KOPT-K1 (cell line): ENCODE data around the gene HIRA.
"Not testable (repeated sequence)": the region's sequence is repeated elsewhere in the genome, so short reads cannot be mapped to it uniquely, and the experiment has no call there.

Experiments used
- H3K27ac ChIP-seq: fragments of 200-600 bp; sonication (generic); 2 replicates; pipeline ENCODE4 v1.5.1; 2016; ENCODE audit warnings: antibody characterized with exemption, mild to moderate bottlenecking, low read depth, low read length; ENCODE audit not compliant: poor library complexity, severe bottlenecking
- H3K36me3 ChIP-seq: fragments of 200-600 bp; sonication (generic); 2 replicates; pipeline ENCODE4 v1.5.1; 2017; ENCODE audit warnings: antibody characterized with exemption, mild to moderate bottlenecking, low read length, moderate library complexity; ENCODE audit not compliant: insufficient read depth
- H3K9me3 ChIP-seq: fragments of 200-600 bp; sonication (generic); 2 replicates; pipeline ENCODE4 v1.5.1; 2017; ENCODE audit warnings: antibody characterized with exemption, low read length, mild to moderate bottlenecking; ENCODE audit not compliant: insufficient read depth, poor library complexity, severe bottlenecking

The HIRA gene

DNA sequence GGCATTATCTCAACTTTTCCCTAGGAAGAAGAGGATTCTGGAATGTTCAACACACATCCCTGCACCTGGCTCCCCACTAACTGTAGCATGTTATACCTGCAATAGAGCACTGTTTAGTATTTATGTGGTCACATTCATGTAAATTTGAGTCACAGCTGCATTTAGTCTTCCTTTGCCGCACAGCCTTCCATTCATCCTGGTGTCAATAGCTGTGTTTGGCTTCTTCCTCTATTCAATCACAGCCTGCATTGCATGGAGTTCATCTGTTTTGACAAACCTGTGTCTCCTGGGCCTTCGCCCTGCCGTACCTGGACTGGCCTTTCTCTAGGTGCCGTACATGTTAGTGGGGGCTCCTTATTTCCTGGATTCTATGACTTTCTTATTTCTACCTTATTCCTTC is 20.0 kb upstream of the HIRA start:
- H3K27ac ChIP-seq, result no peak overlapping the region
- H3K36me3 ChIP-seq, result peaks cover 79% of the 10 kb centered on the region
- H3K9me3 ChIP-seq, result no peaks in the 10 kb centered on the region

- Histone ChIP-seq H3K9me3 (no peaks in the 10 kb centered on the region), H3K27ac (no peak overlapping the region), H3K36me3 (peaks cover 74% of the 10 kb centered on the region)
These were observed 19.0 kb upstream of the HIRA start for GRCh38 chr22:19450363-19451175.

- peaks cover 74% of the 10 kb centered on the region for H3K36me3 ChIP-seq
- H3K27ac ChIP-seq, result peak overlapping the region; percentile 2
- no peaks in the 10 kb centered on the region for H3K9me3 ChIP-seq
These were observed 17.9 kb upstream of the HIRA start for GRCh38 chr22:19449422-19449767.

DNA sequence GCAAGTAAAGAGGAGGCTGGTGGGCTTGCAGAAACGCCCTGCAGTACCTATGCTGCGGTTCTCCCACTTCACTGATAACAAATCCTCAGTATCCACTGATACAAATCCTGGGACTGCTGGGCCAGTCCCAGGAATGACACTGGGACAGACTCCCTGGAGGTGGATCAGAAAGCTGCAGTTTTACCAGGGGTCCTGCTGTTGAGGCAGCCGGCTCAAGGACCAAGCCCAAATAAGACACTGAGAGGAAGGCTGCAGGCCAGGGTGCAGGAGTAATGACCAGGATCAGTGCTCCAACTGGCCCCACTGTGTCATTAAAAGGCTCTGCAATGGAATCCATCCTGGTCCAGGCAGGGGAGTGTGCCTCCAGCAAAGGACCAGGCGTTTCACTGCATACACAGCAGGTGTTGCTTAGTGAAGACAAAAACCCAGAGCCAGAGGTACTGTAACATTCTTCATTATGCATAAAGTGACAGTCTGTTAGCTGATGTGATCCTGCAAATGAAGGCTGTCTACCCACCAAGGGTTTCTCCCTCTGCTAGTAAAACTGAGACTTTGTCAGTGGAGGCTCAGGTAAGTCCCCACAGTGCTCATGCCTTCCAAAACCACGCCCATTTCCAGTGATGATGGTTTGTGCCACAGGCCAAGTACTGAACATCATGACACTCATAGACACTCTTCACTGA is 17.3 kb upstream of the HIRA start:
- Histone ChIP-seq H3K36me3 (peaks cover 74% of the 10 kb centered on the region), H3K27ac (peak overlapping the region; percentile 77), H3K9me3 (no peaks in the 10 kb centered on the region)

- peak overlapping the region; percentile 77 for H3K27ac ChIP-seq
- H3K9me3 ChIP-seq, result no peaks in the 10 kb centered on the region
- H3K36me3 ChIP-seq, result peaks cover 74% of the 10 kb centered on the region
These were observed 16.6 kb upstream of the HIRA start for GRCh38 chr22:19448076-19448607.

DNA sequence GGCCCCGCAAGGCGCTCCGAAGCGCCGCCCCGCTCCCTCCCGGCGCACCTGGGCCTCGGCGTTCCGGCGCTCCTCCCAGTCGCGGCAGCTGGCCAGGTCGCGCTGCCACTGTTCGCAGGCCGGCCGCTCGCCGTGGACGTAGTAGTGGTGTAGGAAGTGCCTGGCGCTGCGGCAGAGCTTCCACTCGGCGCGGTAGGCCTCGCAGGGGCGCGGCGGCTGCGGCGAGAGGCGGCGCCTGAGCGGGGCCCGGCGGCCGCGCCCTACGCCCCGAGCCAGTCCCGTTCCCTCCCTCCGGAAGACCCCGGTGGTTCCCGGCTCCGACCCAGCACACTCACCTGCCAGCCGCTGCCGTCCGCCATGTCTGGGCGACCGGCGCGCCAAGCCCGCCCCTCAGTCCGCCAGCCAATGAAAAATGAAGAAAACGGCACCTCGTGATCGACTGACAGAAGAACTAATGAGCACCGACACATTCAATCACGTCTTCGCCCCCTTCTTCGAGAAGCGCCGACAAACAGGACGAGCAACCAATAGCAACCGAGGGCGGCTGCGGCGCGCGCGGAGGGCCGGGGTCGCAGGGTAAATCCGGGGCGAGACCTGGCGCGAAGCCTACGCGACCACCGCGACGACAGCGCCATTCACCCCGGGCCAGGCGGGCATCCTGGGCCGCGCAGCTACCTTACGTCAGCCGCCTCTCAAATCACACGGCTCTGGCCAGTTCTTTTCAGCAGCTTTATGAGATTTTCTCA is 16.0 kb upstream of the HIRA start, which contains the start of gene C22orf39:
Gene C22orf39 (minus strand): TSS at position 382 of the 746 bp plus-strand sequence. CDS start 23 bp downstream, at position 359.
- peaks cover 73% of the 10 kb centered on the region for H3K36me3 ChIP-seq
- peak within 1 kb of the TSS; percentile 77 for H3K27ac ChIP-seq

DNA sequence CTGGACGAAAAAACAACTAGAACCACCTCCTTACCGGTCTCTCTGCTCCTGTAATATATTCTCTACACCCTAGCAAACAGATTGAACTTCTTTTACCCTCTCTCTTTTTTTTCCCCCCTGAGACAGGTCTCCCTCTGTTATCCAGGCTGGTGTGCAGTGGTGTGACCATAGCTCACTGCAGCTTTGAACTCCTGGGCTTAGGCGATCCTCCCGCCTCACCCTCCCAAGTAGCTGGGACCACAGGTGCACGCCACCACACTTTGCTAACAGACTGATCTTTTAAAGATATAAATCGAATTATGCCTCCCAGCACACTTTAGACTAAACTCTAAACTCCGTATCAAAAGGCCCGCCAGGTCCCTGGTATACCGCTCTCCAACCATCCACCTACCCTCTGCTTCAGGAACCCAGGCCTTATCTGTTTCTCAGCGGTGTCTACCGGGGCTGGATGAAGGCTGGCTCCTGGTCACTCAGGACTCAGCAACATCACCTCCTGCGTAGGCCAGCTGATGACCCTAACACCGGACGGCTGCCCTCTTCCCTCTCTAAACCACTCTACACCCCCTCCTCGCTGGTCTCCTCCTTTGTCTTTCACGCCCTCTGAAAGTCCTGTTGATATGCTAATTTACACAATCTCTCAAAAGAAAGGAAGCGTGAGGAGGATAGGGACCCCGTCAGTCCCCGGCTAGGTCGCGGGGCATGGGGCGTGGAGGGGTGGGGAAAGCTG is 15.2 kb upstream of the HIRA start:
- Histone ChIP-seq H3K36me3 (peaks cover 73% of the 10 kb centered on the region), H3K9me3 (no peaks in the 10 kb centered on the region), H3K27ac (peak overlapping the region; percentile 77)

More for the DNA sequence above, 16.0 kb upstream of the HIRA start, which contains the start of gene C22orf39:
- no peaks in the 10 kb centered on the region for H3K9me3 ChIP-seq

- H3K36me3 ChIP-seq, result peaks cover 73% of the 10 kb centered on the region
- H3K27ac ChIP-seq, H3K9me3 ChIP-seq: not testable (repeated sequence)
These were observed 13.9 kb upstream of the HIRA start for GRCh38 chr22:19445279-19445982.

- Histone ChIP-seq H3K36me3 (peaks cover 67% of the 10 kb centered on the region), H3K9me3 (no peaks in the 10 kb centered on the region), H3K27ac (no peak overlapping the region)
These were observed 12.1 kb upstream of the HIRA start for GRCh38 chr22:19443544-19444211.

GRCh38 chr22:19442166-19442565 is 10.6 kb upstream of the HIRA start:
- no peaks in the 10 kb centered on the region for H3K9me3 ChIP-seq
- H3K36me3 ChIP-seq, result peaks cover 79% of the 10 kb centered on the region
- H3K27ac ChIP-seq, result no peak overlapping the region

DNA sequence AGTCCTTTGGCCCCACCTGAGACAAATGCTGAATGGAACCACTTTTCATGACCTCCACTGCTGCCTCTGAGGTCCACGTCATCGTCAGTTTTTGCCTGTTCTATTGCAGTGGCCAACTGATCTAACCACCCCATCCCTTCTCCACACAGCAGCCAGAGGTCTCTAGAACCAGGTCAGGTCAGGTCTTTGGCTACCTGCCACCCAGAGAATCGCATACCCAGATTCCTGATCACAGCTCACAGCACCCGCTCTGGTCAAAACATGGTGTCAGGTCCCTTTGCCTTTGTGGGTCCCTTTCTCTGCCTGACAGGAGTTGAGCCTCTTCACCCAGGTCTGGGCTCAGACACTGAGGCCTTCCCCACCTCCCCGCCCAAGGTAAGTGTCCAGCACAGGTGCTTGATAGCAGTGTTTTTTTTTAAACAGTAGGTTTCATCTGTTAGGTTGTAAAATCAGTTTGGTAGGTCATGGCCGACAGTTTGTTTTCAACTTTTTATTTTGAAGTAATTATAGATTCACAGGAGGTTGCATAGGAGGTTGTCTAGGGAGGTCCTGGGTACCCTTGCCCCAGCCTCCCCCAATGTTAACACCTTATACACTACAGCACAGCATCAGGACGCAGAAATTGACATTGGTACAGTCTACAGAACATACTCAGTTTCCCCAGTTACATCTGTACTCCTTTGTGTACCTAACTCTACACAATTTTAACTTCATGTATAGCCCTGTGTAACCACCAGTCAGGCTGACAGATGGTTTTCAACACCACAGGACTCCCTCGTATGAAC is 9.1 kb upstream of the HIRA start:
- Histone ChIP-seq H3K36me3 (peaks cover 91% of the 10 kb centered on the region), H3K9me3 (no peaks in the 10 kb centered on the region)

DNA sequence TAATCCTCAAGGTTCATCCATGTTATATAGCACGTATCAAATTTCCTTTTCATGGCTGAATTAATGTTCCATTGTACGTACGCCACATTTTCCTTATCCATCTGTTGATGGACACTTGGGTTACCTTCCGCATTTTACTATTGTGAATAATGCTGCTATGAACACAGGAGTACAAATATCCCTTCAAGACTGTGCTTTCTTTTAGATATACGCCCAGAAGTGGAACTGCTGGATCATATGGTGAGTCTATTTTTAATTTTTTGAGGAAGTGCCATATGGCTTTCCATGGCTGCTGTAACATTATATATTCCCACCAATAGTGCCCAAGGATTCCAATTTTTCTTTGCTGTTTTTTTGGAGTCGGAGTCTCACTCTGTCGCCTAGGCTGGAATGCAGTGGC is 6.8 kb upstream of the HIRA start:
- Histone ChIP-seq H3K27ac (no peak overlapping the region), H3K36me3 (peaks cover 83% of the 10 kb centered on the region), H3K9me3 (no peaks in the 10 kb centered on the region)

More for the DNA sequence above, 9.1 kb upstream of the HIRA start:
- H3K27ac ChIP-seq, result no peak overlapping the region
